SK-N-SH treated with all-trans-retinoic acid at 6 μM for 48 hours (cell line): ENCODE measurements around the gene OR2V1.

Experiments
- CSDC2 ChIP-seq: fragments of 250-450 bp; sonication (Bioruptor Pico); IDR thresholded peaks from 2 replicates; pipeline ENCODE4 v1.5.0; 2020; ENCODE audit warnings: mild to moderate bottlenecking, moderate library complexity
- ZFP3 ChIP-seq: fragments of 250-450 bp; sonication (Bioruptor Pico); IDR thresholded peaks from 2 replicates; pipeline ENCODE4 v1.5.0; 2020; ENCODE audit warnings: mild to moderate bottlenecking, moderate library complexity
- ZFP30 ChIP-seq: fragments of 450-650 bp; formaldehyde crosslinking; IDR thresholded peaks from 2 replicates; pipeline ENCODE4 v1.5.0; 2022; ENCODE audit warnings: mild to moderate bottlenecking, moderate library complexity
- TF ChIP-seq, protein P1 (sequence below): fragments of 250-450 bp; sonication (Bioruptor Pico); IDR thresholded peaks from 2 replicates; pipeline ENCODE4 v1.5.1; 2020; ENCODE audit warnings: low read depth, mild to moderate bottlenecking, moderate library complexity
- TF ChIP-seq, protein P2 (sequence below): fragments of 250-450 bp; sonication (Bioruptor Pico); IDR thresholded peaks from 2 replicates; pipeline ENCODE4 v1.5.0; 2020; ENCODE audit warnings: mild to moderate bottlenecking, moderate library complexity

DNA sequence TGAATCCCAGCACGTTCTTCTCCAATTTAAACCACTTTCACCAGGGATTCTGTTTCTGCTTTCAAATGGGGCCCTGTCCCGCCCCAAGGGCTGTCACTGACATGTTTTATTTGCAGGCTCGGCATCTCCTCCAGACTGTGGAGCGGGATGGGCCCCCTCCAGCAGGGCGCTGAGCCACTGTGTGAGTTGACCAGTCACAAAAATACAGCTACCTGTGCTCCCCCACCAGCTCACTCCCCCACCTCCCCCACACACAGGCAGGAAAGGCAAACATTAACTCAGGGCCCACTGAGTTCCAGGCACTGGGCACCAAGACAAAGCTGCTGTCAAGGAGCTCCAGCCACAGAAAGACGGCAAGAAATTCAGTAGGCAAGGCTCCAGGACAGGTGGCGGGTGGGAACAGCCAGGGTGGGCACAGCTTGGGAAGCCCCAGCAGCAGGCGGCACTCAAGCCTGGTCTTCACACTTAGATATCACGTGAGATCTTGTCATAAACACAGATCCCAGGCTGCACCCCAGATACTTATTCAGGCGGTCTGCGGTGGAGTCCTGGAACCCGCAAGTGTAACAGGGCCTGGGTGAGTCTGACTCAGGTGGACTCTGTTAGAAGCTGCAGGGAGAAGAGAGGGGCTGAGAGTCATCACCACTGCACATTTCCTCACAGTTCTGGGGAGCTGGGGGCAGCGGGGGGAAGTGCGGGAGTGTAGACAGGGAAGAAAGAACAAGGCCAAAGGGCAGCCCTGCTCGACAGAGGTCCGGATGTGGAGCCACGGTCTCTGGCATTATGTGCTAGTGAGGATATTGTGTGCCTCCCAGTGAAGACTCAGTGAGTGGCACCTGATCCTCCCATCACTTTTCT, 44.7 kb downstream of the OR2V1 start:
- no peak for TF ChIP-seq CSDC2
- no peak for TF ChIP-seq ZFP30 (CRISPR knock-in tag)
- TF ChIP-seq ZFP3: no peak
- TF ChIP-seq, protein P1, sequence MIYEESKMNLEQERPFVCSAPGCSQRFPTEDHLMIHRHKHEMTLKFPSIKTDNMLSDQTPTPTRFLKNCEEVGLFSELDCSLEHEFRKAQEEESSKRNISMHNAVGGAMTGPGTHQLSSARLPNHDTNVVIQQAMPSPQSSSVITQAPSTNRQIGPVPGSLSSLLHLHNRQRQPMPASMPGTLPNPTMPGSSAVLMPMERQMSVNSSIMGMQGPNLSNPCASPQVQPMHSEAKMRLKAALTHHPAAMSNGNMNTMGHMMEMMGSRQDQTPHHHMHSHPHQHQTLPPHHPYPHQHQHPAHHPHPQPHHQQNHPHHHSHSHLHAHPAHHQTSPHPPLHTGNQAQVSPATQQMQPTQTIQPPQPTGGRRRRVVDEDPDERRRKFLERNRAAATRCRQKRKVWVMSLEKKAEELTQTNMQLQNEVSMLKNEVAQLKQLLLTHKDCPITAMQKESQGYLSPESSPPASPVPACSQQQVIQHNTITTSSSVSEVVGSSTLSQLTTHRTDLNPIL (CRISPR knock-in tag): no peak
- TF ChIP-seq, protein P2, sequence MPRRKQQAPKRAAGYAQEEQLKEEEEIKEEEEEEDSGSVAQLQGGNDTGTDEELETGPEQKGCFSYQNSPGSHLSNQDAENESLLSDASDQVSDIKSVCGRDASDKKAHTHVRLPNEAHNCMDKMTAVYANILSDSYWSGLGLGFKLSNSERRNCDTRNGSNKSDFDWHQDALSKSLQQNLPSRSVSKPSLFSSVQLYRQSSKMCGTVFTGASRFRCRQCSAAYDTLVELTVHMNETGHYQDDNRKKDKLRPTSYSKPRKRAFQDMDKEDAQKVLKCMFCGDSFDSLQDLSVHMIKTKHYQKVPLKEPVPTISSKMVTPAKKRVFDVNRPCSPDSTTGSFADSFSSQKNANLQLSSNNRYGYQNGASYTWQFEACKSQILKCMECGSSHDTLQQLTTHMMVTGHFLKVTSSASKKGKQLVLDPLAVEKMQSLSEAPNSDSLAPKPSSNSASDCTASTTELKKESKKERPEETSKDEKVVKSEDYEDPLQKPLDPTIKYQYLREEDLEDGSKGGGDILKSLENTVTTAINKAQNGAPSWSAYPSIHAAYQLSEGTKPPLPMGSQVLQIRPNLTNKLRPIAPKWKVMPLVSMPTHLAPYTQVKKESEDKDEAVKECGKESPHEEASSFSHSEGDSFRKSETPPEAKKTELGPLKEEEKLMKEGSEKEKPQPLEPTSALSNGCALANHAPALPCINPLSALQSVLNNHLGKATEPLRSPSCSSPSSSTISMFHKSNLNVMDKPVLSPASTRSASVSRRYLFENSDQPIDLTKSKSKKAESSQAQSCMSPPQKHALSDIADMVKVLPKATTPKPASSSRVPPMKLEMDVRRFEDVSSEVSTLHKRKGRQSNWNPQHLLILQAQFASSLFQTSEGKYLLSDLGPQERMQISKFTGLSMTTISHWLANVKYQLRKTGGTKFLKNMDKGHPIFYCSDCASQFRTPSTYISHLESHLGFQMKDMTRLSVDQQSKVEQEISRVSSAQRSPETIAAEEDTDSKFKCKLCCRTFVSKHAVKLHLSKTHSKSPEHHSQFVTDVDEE (CRISPR knock-in tag): no peak
